Activated CD8-positive, alpha-beta memory T cell treated with anti-CD3 and anti-CD28 coated beads, Interleukin-2, amount 50 U/mL, for 24 hours (primary cell): ENCODE measurements around the gene KNDC1.
"Not testable (repeated sequence)": the region's sequence is repeated elsewhere in the genome, so short reads cannot be mapped to it uniquely, and the experiment has no call there.

Experiments
- DNase-seq: peaks from one replicate; pipeline ENCODE4 v3.0.0-alpha.2; 2020; ENCODE audit errors: extremely low read depth

The KNDC1 gene

GRCh38 chr10:133259602-133259989 lies 99.6 kb downstream of the KNDC1 start:
- no peak for DNase-seq

GRCh38 chr10:133260895-133261725 lies 101.1 kb downstream of the KNDC1 start:
- DNase-seq, result peak; percentile 59

GRCh38 chr10:133261726-133262325 lies 101.8 kb downstream of the KNDC1 start:
- DNase-seq, result peak; percentile 44

DNA sequence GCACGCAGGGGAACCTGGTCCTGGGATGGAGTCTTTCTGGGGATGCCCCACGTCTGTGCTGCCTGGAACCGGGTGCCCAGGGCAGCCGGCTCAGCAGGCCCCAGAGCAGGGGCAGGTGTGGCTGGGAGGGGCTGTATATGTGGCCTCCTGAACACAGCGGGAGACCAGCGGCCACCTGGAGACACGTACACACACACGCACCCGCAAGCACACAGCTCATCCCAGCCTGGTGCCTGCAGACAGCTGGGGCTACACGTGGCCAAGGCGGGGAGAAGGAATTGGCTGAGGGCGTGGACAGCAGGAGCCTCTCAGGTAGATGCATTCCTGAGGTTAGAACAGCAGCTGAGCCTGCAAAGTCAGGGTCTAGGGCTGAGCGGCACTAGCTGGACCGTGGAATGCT lies 102.7 kb downstream of the KNDC1 start:
- DNase-seq, result no peak

DNA sequence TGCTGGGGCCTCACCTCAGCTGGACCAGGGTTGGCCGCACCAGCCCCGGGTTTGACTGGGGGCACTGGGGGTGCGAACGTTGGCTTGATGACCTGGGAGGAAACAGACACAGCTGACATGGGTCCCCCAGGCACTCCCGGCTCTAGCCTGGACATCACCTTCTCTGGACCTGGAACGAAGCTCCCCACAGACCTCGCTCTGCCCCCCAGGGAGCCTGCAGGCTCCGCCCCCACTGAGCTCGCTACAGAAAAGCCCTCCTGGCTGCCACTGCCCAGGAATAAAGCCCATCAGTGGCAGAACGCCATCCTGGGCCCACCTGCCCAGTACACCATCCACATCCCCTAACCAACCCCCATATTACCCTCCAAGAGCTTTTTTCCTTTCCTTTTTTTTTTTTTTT lies 103.7 kb downstream of the KNDC1 start:
- DNase-seq, result no peak

GRCh38 chr10:133264461-133264860 lies 104.4 kb downstream of the KNDC1 start:
- no peak for DNase-seq

DNA sequence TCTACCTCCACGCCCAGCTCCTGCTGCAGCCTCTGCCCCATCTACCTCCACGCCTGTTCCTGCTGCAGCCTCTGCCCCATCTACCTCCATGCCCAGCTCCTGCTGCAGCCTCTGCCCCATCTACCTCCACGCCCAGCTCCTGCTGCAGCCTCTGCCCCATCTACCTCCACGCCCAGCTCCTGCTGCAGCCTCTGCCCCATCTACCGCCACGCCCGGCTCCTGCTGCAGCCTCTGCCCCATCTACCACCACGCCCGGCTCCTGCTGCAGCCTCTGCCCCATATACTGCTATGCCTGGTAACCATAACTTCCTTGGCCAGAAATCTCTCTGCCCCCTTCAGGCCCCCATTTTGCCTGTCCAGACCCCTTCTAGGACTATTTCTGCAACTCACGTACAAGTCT lies 105.0 kb downstream of the KNDC1 start:
- not testable (repeated sequence) for DNase-seq

DNA sequence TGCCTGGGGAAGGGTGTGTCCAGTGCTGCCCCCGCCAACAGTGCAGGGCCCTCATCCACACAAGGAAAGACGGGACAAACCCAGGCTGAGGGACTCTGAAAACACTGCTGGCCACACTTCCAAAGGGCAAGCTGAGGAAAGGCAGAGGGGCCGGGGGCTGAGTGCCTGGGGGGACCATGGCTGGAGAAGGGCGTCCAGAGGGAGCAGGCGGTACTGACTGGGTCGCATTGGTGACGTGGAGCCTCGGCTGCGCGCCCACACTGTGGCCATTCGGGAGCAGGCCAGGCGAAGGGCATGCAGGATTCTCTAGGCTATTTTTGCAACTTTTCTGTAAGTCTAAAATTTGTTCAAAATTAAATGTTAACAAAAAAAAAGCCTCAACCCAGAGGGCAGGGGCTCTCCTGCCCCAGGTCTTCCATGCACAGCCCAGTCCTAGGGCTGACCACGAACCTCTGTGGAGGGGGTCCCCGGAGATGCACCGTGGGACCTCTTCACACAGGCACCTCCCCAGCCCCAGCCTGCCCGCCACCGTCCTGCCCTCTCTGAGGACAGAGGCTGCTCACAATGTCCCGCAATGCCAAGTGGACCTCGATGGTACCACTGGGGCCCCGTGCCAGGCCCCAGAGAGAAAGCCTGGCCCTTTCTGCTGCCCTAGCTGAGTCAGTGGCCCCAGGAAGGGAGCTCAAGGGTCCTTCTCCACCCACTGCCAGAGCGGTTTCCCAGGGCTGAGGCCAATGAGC lies 106.2 kb downstream of the KNDC1 start:
- no peak for DNase-seq

DNA sequence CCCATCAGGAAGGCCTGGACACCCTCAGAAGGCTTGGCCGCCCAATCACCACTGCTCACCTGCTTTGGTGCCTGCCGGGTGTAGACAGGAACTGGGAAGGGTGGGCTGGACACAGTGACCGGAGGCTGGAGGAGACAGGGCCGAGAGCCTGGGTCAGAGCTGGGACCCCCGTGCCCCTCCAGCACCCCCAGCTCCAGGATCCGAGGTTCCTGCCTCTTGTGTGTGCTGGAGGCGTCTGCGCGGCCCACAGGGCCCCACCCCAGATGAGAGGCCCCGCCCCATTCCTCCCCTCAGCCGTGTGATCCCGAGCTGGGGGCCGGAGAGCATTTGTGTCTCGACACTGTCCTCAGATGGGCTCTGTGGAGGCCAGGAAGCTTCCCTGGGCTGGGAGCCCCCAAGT lies 107.3 kb downstream of the KNDC1 start:
- no peak for DNase-seq

DNA sequence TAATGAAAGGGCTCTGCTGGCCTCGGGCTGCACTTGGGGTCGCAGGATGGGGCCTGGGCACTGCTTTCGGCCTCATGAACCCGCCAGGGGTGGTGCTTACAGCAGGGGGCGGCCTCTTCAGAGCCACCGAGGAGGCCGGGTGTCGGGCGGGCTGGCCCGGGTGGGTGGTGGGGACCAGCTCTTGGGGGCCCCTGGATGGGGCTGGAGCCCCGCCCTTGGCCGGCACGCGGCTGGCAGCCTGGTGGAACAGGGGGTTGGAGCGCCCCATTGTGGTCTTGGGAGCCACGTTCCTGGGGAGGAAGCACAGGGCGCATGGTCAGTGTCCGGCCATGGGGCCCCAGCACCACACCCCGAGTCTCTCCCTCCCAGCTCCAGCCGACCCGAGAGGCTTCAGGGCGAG lies 107.8 kb downstream of the KNDC1 start:
- no peak for DNase-seq

DNA sequence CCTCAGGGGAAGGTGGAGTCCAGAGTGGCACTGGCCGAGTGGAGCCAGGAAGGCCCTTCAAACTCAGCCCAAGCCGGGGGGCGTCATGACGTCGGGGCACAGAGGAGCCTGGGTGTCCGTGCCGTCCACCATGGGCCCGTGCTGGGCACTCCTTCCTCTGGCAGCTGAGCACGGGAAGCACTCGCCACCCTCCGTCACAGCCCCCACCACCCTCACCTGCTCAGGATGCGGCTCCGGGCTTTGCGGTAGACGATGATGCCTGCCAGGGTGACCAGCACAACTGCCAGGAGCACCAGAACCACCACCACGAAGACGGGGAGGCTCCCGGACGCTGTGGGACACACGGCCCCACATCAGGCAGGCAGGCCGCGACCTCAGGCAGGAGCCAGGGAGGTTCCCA lies 108.5 kb downstream of the KNDC1 start:
- DNase-seq, result no peak

GRCh38 chr10:133269367-133269766 lies 109.3 kb downstream of the KNDC1 start:
- DNase-seq, result no peak

DNA sequence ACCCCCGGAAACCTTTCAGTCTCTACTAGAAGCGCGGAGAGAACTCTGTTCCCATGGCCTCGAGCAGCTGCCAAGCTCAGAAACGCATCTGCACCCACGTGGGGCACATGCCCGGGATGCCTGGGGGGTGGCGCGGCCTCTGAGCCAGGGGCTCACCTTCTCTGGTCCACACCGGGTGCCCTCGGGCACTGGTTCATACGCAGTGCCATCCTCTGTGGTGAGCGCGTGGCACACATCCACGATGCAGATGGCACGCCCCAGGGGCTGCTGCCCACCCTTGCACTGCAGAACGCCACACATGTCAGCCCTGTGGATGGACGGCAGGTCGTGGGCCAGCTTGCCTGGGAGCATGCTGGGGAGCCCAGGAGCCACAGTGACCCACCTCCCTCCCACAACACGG lies 110.2 kb downstream of the KNDC1 start:
- no peak for DNase-seq

DNA sequence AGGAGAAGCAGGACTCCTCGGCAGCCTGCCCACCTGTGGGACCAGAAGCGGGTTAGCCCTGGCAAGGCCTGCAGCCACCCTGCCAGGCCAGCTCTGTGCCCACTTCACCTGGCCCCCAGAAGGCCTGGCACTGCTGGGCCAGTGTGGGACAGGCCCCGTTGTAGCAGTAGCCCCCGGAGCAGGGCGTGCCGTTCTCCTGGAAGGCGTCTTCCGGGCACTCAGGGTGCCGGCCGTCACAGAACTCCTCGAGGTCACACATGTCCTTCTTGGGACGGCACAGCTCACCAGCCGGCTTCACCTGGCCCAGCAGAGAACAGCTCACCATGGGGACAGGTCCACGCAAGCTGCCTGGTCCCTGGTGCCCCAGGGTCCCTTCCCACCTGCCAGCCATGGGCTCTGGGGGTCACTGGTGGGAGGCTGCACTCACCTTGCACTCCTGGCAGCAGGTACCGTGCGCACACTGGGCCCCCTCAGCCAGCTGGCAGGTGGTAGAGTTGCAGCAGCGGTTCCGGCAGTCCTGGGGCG lies 110.8 kb downstream of the KNDC1 start:
- no peak for DNase-seq

DNA sequence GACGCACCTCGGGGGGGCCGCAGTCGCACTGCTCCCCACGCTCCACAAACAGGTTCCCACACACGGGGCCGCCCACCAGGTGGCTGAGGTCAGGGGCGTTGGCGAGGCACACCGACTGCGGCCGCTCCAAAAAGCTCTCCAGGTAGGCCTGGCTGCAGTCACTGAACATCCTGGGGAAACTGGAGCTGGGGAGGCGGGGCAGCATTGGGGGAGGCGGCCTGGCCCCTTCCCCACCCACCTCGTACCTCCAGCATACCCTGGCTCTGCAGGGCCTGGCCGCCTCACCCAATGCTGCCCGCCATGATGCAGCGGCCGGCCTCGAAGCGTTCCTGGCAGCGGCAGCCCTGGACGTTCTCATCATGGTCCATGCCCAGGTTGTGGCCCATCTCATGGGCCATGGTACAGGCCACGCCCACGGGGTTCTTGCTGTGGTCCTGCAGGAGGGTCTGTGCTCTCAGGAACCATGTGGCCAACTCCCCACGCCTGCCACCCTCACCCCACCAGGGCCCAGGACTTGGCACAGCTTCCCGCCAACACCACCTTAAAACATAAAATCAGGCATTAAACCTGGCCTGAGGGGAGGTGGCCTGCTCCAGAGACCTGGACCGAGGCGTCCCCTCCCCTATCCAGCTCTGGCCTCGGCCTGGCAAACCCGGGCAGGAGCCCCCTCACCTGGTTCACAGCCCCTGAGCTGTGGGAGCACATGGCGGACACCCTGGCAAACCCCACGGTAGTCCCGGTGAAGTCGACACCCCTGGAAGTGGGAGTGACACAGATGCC lies 111.7 kb downstream of the KNDC1 start:
- DNase-seq, result no peak

DNA sequence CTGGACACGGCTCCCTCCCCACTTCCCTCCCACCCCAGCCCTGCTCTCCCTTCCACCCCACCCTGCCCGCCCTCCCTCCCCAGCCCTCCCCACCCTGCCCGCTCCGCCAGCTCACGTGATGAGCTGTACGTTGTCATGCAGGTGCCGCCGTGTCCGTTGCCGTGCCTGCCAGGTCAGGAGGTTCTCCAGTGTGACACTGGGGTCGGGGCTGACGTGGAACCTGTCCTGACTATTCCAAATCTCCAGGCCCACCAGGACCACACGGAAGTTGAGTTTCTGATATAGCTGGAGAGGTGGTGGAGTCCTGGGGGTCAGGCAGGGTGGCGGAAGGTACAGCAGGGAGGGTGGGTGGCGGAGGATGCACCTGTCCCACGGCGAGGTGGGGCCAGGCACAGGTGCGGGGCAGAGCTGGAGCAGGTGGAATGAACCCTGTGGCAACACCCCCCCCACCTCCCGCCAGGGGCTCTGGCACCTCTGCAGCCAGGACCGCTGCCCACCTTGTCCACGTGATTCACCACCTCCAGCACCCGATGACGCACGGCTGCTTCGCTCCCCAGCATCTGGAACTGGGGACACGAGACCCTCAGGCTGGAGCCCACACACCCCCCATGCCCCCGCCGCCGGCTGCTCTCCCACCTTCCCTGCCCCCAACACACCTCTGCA lies 112.4 kb downstream of the KNDC1 start:
- no peak for DNase-seq

- no peak for DNase-seq
Measured at GRCh38 chr10:133272964-133273420, 113.0 kb downstream of the KNDC1 start.

- no peak for DNase-seq
Measured at GRCh38 chr10:133273534-133274143, 113.6 kb downstream of the KNDC1 start.

GRCh38 chr10:133274751-133275683 lies 115.0 kb downstream of the KNDC1 start:
- peak; percentile 76 for DNase-seq

GRCh38 chr10:133275684-133276092 lies 115.7 kb downstream of the KNDC1 start:
- no peak for DNase-seq
